HG03159 (cell line): ENCODE results near the gene MUC3A.
"Not testable (repeated sequence)": the region's sequence is repeated elsewhere in the genome, so short reads cannot be mapped to it uniquely, and the experiment has no call there.

Experiments
- ATAC-seq: cut with Tn5 transposase; IDR thresholded peaks from one replicate; pipeline ENCODE4 v1.9.1; 2021; ENCODE audit warnings: mild to moderate bottlenecking, moderate library complexity; ENCODE audit not compliant: unreplicated experiment

The MUC3A gene

GRCh38 chr7:100949227-100949932 is at the start of gene MUC3A:
Gene MUC3A (plus strand): TSS chr7:100949534. CDS start chr7:100949625, 91 bp downstream.
- no peak for ATAC-seq

GRCh38 chr7:100900978-100901377 is 48.4 kb upstream of the MUC3A start:
- ATAC-seq = no peak

GRCh38 chr7:100901921-100902332 is 47.4 kb upstream of the MUC3A start:
- no peak for ATAC-seq

- no peak for ATAC-seq
Observed at GRCh38 chr7:100902638-100903037, 46.7 kb upstream of the MUC3A start.

GRCh38 chr7:100908512-100908911 is 40.8 kb upstream of the MUC3A start:
- ATAC-seq = no peak

GRCh38 chr7:100910443-100910842 is 38.9 kb upstream of the MUC3A start:
- ATAC-seq = not testable (repeated sequence)

GRCh38 chr7:100911484-100911883 is 37.9 kb upstream of the MUC3A start:
- ATAC-seq = no peak

GRCh38 chr7:100914208-100914878 is 35.0 kb upstream of the MUC3A start:
- no peak for ATAC-seq

GRCh38 chr7:100914879-100915447 is 34.4 kb upstream of the MUC3A start:
- no peak for ATAC-seq

- ATAC-seq = not testable (repeated sequence)
Observed at GRCh38 chr7:100919335-100919734, 30.0 kb upstream of the MUC3A start.

GRCh38 chr7:100919779-100920437 is 29.4 kb upstream of the MUC3A start:
- not testable (repeated sequence) for ATAC-seq

GRCh38 chr7:100921039-100921438 is 28.3 kb upstream of the MUC3A start:
- no peak for ATAC-seq

GRCh38 chr7:100923616-100924015 is 25.7 kb upstream of the MUC3A start:
- not testable (repeated sequence) for ATAC-seq

GRCh38 chr7:100929808-100930174 is 19.5 kb upstream of the MUC3A start:
- no peak for ATAC-seq

- ATAC-seq = no peak
Observed at GRCh38 chr7:100933734-100934133, 15.6 kb upstream of the MUC3A start.

- ATAC-seq = not testable (repeated sequence)
Observed at GRCh38 chr7:100935381-100935780, 14.0 kb upstream of the MUC3A start.

GRCh38 chr7:100936167-100936566 is 13.2 kb upstream of the MUC3A start:
- ATAC-seq = not testable (repeated sequence)

GRCh38 chr7:100942045-100942774 is 7.1 kb upstream of the MUC3A start:
- ATAC-seq = no peak

- no peak for ATAC-seq
Observed at GRCh38 chr7:100943693-100944092, 5.6 kb upstream of the MUC3A start.

GRCh38 chr7:100944138-100944537 is 5.2 kb upstream of the MUC3A start:
- ATAC-seq = no peak

GRCh38 chr7:100946111-100946510 is 3.2 kb upstream of the MUC3A start:
- no peak for ATAC-seq
